HEK293 (cell line): ENCODE data around the gene PDZD2.

ENCODE experiments used
- CTCF ChIA-PET: fragments of 350-600 bp; formaldehyde crosslinking; extraction: SDS; loops from one replicate; lab custom pipeline; 2021; ENCODE audit warnings: antibody characterized with exemption; lab: Yijun Ruan, JAX
- POLR2A ChIA-PET: fragments of 300-600 bp; formaldehyde crosslinking; extraction: SDS; loops from one replicate; lab custom pipeline; 2020; ENCODE audit warnings: antibody characterized with exemption, inconsistent platforms; lab: Yijun Ruan, JAX
- H3K27ac ChIP-seq: fragments of 200-500 bp; sonication (Bioruptor generic); 2 replicates; pipeline ENCODE4 v1.5.1; 2014; ENCODE audit warnings: low read depth, low read length, control low read depth, inconsistent platforms; ENCODE audit errors: extremely low read depth
- H3K36me3 ChIP-seq, 2 experiments: fragments of 200-500 bp in 1 of 2; sonication (Bioruptor generic) in 1 of 2; 1 replicate in 1 of 2; 2 replicates in 1 of 2; pipeline ENCODE4 v1.5.1; 2014 to 2017; ENCODE audit warnings: inconsistent platforms in 2 of 2, low read length in 2 of 2; ENCODE audit not compliant: control insufficient read depth in 2 of 2, insufficient read depth in 1 of 2
- H3K4me1 ChIP-seq: fragments of 200-500 bp; sonication (Bioruptor generic); 2 replicates; pipeline ENCODE4 v1.5.1; 2014; ENCODE audit warnings: mild to moderate bottlenecking, low read length, inconsistent platforms; ENCODE audit not compliant: control insufficient read depth, insufficient read depth
- H3K4me3 ChIP-seq: 2 replicates; pipeline ENCODE4 v1.5.1; 2011; ENCODE audit warnings: low read depth, mild to moderate bottlenecking, control low read depth, low read length, moderate library complexity
- H3K9me3 ChIP-seq: fragments of 200-500 bp; sonication (Bioruptor generic); 2 replicates; pipeline ENCODE4 v1.5.1; 2014; ENCODE audit warnings: low read depth, low read length, inconsistent platforms; ENCODE audit not compliant: control insufficient read depth, insufficient read depth
- GLIS2 ChIP-seq: fragments of 450-650 bp; formaldehyde crosslinking; IDR thresholded peaks from 2 replicates; pipeline ENCODE4 v1.5.1; 2016; ENCODE audit warnings: missing biosample characterization, missing genetic modification characterization
- KLF16 ChIP-seq: fragments of 450-650 bp; formaldehyde crosslinking; IDR thresholded peaks from 2 replicates; pipeline ENCODE4 v1.5.1; 2017; ENCODE audit warnings: missing biosample characterization, missing genetic modification characterization
- MZF1 ChIP-seq: fragments of 450-650 bp; formaldehyde crosslinking; IDR thresholded peaks from 2 replicates; pipeline ENCODE4 v1.5.1; 2017; ENCODE audit warnings: missing biosample characterization, missing genetic modification characterization, borderline replicate concordance
- OSR2 ChIP-seq: fragments of 450-650 bp; formaldehyde crosslinking; IDR thresholded peaks from 2 replicates; pipeline ENCODE4 v1.5.1; 2016; ENCODE audit warnings: missing biosample characterization, missing genetic modification characterization
- SP7 ChIP-seq: fragments of 450-650 bp; formaldehyde crosslinking; IDR thresholded peaks from 2 replicates; pipeline ENCODE4 v1.5.1; 2016; ENCODE audit warnings: missing biosample characterization, missing genetic modification characterization
- YY2 ChIP-seq: fragments of 450-650 bp; formaldehyde crosslinking; IDR thresholded peaks from 2 replicates; pipeline ENCODE4 v1.5.1; 2016; ENCODE audit warnings: missing biosample characterization, missing genetic modification characterization
- ZNF157 ChIP-seq: fragments of 450-650 bp; formaldehyde crosslinking; IDR thresholded peaks from 2 replicates; pipeline ENCODE4 v1.5.1; 2016; ENCODE audit warnings: missing biosample characterization, missing genetic modification characterization
- ZNF175 ChIP-seq: fragments of 450-650 bp; formaldehyde crosslinking; IDR thresholded peaks from 2 replicates; pipeline ENCODE4 v1.5.1; 2016; ENCODE audit warnings: missing biosample characterization, missing genetic modification characterization
- ZNF202 ChIP-seq: fragments of 450-650 bp; formaldehyde crosslinking; IDR thresholded peaks from 2 replicates; pipeline ENCODE4 v1.5.1; 2016; ENCODE audit warnings: missing biosample characterization, missing genetic modification characterization, borderline replicate concordance
- ZNF211 ChIP-seq: fragments of 450-650 bp; formaldehyde crosslinking; IDR thresholded peaks from 2 replicates; pipeline ENCODE4 v1.5.1; 2016; ENCODE audit warnings: low read depth, missing biosample characterization, missing genetic modification characterization
- ZNF24 ChIP-seq: fragments of 450-650 bp; formaldehyde crosslinking; IDR thresholded peaks from 2 replicates; pipeline ENCODE4 v1.5.1; 2016; ENCODE audit warnings: missing biosample characterization, missing genetic modification characterization
- ZNF274 ChIP-seq, 2 experiments: fragments of 200-500 bp in 1 of 2; fragments of 450-650 bp in 1 of 2; sonication (Bioruptor generic) in 1 of 2; formaldehyde crosslinking in 1 of 2; IDR thresholded peaks; 2 replicates each; pipeline versions ENCODE4 v1.5.1 to v1.6.1; 2014 to 2016; ENCODE audit warnings: borderline replicate concordance in 1 of 2, inconsistent platforms in 1 of 2, low read length in 1 of 2, missing biosample characterization in 1 of 2, missing genetic modification characterization in 1 of 2
- ZNF473 ChIP-seq: fragments of 450-650 bp; formaldehyde crosslinking; IDR thresholded peaks from 2 replicates; pipeline ENCODE4 v1.5.1; 2017; ENCODE audit warnings: missing biosample characterization, missing genetic modification characterization
- ZNF791 ChIP-seq: fragments of 450-650 bp; formaldehyde crosslinking; IDR thresholded peaks from 2 replicates; pipeline ENCODE4 v1.5.1; 2016; ENCODE audit warnings: missing biosample characterization, missing genetic modification characterization
- ZSCAN23 ChIP-seq: fragments of 450-650 bp; formaldehyde crosslinking; IDR thresholded peaks from 2 replicates; pipeline ENCODE4 v1.5.1; 2016; ENCODE audit warnings: missing biosample characterization, missing genetic modification characterization
- TF ChIP-seq, protein P1 (sequence below): fragments of 450-650 bp; formaldehyde crosslinking; IDR thresholded peaks from 2 replicates; pipeline ENCODE4 v1.5.1; 2017; ENCODE audit warnings: missing biosample characterization, missing genetic modification characterization
- TF ChIP-seq, protein P2 (sequence below): fragments of 450-650 bp; formaldehyde crosslinking; IDR thresholded peaks from 2 replicates; pipeline ENCODE4 v1.5.1; 2016; ENCODE audit warnings: missing biosample characterization, missing genetic modification characterization
- TF ChIP-seq, protein P3 (sequence below): fragments of 450-650 bp; formaldehyde crosslinking; IDR thresholded peaks from 2 replicates; pipeline ENCODE4 v1.5.1; 2016; ENCODE audit warnings: missing biosample characterization, missing genetic modification characterization
- TF ChIP-seq, protein P4 (sequence below): fragments of 450-650 bp; formaldehyde crosslinking; IDR thresholded peaks from 2 replicates; pipeline ENCODE4 v1.5.1; 2017; ENCODE audit warnings: missing biosample characterization, missing genetic modification characterization
- TF ChIP-seq, protein P5 (sequence below): fragments of 450-650 bp; formaldehyde crosslinking; optimal IDR thresholded peaks from 2 replicates; pipeline ENCODE3; 2016; ENCODE audit warnings: missing biosample characterization, mild to moderate bottlenecking, missing genetic modification characterization

The PDZD2 gene

DNA sequence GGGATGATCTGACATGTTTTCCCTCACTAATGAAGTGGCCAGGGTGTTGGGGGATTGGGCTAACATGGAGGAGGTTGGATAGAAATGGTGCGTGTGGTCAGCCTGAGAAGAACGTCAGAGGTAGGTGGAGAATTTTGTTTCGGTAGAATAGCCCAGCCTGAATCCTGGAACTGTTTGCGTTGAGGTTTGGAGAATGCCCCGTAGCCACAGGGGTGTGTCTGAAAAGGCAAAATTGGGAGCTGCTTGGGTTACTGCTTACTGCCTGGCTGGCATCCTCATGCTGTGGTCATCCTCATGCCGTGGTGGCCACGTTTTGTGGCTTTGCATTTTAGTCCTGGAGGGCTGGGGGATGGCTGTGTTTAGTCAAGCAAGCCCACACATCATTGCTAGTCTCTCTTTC is 298.3 kb downstream of the PDZD2 start:
- TF ChIP-seq ZNF791 (tag by site-specific recombination), result no peak
- TF ChIP-seq, protein P1, sequence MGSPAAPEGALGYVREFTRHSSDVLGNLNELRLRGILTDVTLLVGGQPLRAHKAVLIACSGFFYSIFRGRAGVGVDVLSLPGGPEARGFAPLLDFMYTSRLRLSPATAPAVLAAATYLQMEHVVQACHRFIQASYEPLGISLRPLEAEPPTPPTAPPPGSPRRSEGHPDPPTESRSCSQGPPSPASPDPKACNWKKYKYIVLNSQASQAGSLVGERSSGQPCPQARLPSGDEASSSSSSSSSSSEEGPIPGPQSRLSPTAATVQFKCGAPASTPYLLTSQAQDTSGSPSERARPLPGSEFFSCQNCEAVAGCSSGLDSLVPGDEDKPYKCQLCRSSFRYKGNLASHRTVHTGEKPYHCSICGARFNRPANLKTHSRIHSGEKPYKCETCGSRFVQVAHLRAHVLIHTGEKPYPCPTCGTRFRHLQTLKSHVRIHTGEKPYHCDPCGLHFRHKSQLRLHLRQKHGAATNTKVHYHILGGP (tag by site-specific recombination), result no peak
- TF ChIP-seq YY2 (tag by site-specific recombination), result no peak
- TF ChIP-seq ZNF202, result no peak
- TF ChIP-seq ZNF473 (tag by site-specific recombination), result no peak
- no peak for TF ChIP-seq SP7 (tag by site-specific recombination)
- no peak for TF ChIP-seq KLF16
- TF ChIP-seq OSR2, result no peak
- no peak for TF ChIP-seq ZNF157 (tag by site-specific recombination)
- TF ChIP-seq, protein P2, sequence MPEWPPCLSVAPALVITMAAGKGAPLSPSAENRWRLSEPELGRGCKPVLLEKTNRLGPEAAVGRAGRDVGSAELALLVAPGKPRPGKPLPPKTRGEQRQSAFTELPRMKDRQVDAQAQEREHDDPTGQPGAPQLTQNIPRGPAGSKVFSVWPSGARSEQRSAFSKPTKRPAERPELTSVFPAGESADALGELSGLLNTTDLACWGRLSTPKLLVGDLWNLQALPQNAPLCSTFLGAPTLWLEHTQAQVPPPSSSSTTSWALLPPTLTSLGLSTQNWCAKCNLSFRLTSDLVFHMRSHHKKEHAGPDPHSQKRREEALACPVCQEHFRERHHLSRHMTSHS (tag by site-specific recombination), result no peak
- TF ChIP-seq ZNF24, result no peak
- no peak for TF ChIP-seq ZNF211 (tag by site-specific recombination)
- TF ChIP-seq, protein P3, sequence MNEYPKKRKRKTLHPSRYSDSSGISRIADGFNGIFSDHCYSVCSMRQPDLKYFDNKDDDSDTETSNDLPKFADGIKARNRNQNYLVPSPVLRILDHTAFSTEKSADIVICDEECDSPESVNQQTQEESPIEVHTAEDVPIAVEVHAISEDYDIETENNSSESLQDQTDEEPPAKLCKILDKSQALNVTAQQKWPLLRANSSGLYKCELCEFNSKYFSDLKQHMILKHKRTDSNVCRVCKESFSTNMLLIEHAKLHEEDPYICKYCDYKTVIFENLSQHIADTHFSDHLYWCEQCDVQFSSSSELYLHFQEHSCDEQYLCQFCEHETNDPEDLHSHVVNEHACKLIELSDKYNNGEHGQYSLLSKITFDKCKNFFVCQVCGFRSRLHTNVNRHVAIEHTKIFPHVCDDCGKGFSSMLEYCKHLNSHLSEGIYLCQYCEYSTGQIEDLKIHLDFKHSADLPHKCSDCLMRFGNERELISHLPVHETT (tag by site-specific recombination), result no peak
- TF ChIP-seq, protein P4, sequence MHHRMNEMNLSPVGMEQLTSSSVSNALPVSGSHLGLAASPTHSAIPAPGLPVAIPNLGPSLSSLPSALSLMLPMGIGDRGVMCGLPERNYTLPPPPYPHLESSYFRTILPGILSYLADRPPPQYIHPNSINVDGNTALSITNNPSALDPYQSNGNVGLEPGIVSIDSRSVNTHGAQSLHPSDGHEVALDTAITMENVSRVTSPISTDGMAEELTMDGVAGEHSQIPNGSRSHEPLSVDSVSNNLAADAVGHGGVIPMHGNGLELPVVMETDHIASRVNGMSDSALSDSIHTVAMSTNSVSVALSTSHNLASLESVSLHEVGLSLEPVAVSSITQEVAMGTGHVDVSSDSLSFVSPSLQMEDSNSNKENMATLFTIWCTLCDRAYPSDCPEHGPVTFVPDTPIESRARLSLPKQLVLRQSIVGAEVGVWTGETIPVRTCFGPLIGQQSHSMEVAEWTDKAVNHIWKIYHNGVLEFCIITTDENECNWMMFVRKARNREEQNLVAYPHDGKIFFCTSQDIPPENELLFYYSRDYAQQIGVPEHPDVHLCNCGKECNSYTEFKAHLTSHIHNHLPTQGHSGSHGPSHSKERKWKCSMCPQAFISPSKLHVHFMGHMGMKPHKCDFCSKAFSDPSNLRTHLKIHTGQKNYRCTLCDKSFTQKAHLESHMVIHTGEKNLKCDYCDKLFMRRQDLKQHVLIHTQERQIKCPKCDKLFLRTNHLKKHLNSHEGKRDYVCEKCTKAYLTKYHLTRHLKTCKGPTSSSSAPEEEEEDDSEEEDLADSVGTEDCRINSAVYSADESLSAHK, result no peak
- no peak for TF ChIP-seq ZNF175 (tag by site-specific recombination)
- no peak for TF ChIP-seq MZF1
- TF ChIP-seq GLIS2 (tag by site-specific recombination), result no peak
- TF ChIP-seq ZNF274 (IDR thresholded peaks at IDR 0.05; ENCODE audit: low read length), result no peak
- no peak for TF ChIP-seq ZNF274 (tag by site-specific recombination; IDR thresholded peaks at IDR 0.05; ENCODE audit: borderline replicate concordance)
- no peak for TF ChIP-seq ZSCAN23 (tag by site-specific recombination)
- TF ChIP-seq, protein P5, sequence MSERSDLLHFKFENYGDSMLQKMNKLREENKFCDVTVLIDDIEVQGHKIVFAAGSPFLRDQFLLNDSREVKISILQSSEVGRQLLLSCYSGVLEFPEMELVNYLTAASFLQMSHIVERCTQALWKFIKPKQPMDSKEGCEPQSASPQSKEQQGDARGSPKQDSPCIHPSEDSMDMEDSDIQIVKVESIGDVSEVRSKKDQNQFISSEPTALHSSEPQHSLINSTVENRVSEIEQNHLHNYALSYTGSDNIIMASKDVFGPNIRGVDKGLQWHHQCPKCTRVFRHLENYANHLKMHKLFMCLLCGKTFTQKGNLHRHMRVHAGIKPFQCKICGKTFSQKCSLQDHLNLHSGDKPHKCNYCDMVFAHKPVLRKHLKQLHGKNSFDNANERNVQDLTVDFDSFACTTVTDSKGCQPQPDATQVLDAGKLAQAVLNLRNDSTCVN (tag by site-specific recombination), result no peak
- TF ChIP-seq, all 188 proteins: peak for 0
- CTCF ChIA-PET, result no interaction called here

More for the DNA sequence above, 298.3 kb downstream of the PDZD2 start:
- POLR2A ChIA-PET, result no interaction called here
- Histone ChIP-seq H3K4me3 (no peak overlapping the region), H3K27ac (no peak overlapping the region), H3K4me1 (0 out of 2 replicates have a peak, but pooled peaks cover 3% of the 10 kb centered on the region), H3K9me3 (no peaks in the 10 kb centered on the region), H3K36me3 (no peaks in the 10 kb centered on the region)
